SJCRH30 (cell line): ENCODE data around the gene MRGPRE. TPM values are rescaled to one million over a fixed set of nuclear protein-coding genes. Genes with fewer than 3 reads are reported as not detected.

ENCODE experiments used
- DNase-seq, 2 experiments: peaks; one replicate each; pipeline ENCODE4 v3.0.0-alpha.2; 2015 to 2020
- H3K27ac ChIP-seq: fragments of 250-450 bp; sonication (Bioruptor Pico); 2 replicates; pipeline ENCODE4 v1.5.1; 2020; ENCODE audit warnings: mild to moderate bottlenecking, moderate library complexity
- H3K27me3 ChIP-seq: fragments of 250-450 bp; sonication (Bioruptor Pico); 2 replicates; pipeline ENCODE4 v1.5.1; 2020; ENCODE audit warnings: mild to moderate bottlenecking, moderate library complexity
- H3K36me3 ChIP-seq: fragments of 250-450 bp; sonication (Bioruptor Pico); 2 replicates; pipeline ENCODE4 v1.5.1; 2020; ENCODE audit warnings: mild to moderate bottlenecking, moderate library complexity
- H3K4me1 ChIP-seq: fragments of 250-450 bp; sonication (Bioruptor Pico); 2 replicates; pipeline ENCODE4 v1.5.1; 2020; ENCODE audit warnings: mild to moderate bottlenecking, moderate library complexity
- H3K4me3 ChIP-seq: fragments of 250-450 bp; sonication (Bioruptor Pico); 2 replicates; pipeline ENCODE4 v1.5.1; 2020; ENCODE audit warnings: mild to moderate bottlenecking, moderate library complexity
- H3K9me3 ChIP-seq: fragments of 250-450 bp; sonication (Bioruptor Pico); replicated peaks from 2 replicates; pipeline ENCODE4 v1.5.1; 2020; ENCODE audit warnings: mild to moderate bottlenecking, moderate library complexity
- total RNA-seq: library from RNA; depleted of rRNA; stranded (reverse); fragments of >200 nt; shearing (Covaris generic); gene quantifications from 2 replicates; pipeline ENCODE4 v1.2.3, GENCODE V29; 2014; rRNA removed

Gene MRGPRE
- total RNA-seq, 1 experiment from 2014 or later = not detected

DNA sequence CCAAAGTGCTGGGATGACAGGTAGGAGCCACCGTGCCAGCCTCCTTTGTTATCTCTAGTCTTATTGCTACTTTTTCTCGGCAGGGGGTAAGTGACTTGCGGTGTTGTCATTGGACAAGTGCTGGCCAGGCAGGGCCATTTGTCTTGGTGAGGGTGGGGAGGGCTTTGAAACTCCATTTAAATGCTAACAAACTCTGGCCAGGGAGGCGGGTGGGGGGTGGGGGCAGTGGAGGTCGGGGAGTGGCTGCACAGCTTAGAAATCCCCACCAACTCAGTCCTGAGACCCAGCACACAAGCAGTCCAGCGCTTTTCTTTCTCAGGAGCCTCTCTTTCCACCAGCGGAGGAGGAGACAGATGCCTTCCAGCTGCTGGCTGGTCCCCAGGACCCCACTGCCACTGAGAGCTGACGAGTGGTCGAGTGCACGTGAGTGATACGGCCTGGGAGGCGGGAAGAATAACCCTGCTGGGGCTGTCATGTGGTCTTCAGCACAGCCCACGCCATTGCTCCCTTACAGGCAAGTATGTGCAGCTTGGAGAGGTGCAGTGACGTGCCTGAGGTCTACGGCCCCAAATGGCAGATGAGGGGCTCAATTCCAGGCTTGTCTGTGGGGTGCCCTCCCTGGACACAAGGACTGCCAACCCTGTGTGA is 42.9 kb downstream of the MRGPRE start:
- Histone ChIP-seq H3K27ac (no peak overlapping the region), H3K4me3 (no peak overlapping the region), H3K9me3 (no peaks in the 10 kb centered on the region), H3K27me3 (peaks cover 12% of the 10 kb centered on the region), H3K4me1 (no peaks in the 10 kb centered on the region), H3K36me3 (no peaks in the 10 kb centered on the region)
- no peak for DNase-seq

DNA sequence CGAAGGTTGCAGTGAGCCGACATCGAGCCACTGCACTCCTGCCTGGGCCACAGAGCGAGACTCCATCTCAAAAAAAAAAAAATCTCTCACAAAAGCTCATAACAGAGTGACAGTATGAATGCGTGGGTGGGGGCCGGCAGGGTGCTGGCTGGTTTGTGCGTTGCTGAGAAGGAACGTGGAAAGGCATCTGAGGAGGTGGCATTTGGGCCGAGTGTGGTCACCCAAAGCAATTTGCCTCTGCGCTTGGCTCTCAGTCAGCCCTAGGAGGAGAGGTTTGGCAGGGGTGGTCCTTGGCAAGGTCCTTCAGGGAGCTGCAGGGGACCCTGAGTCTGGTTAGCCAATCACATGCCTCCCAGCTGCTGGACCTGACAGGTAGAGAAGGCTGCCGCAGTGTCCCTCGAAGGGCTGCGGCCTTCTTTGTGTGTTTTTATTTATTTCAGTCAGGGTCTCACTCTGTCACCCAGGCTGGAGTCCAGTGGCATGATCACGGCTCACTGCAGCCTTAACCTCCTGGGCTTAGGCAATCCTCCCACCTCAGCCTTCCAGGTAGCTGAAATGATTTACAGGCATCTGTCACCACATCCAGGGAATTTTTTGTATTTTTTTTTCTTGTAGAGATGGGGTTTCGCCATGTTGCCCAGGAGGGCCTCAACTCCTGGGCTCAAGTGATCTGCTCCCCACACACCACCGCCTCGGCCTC is 43.6 kb downstream of the MRGPRE start:
- no peaks in the 10 kb centered on the region for H3K4me1 ChIP-seq
- H3K27ac ChIP-seq = no peak overlapping the region
- peaks cover 7% of the 10 kb centered on the region for H3K27me3 ChIP-seq
- H3K4me3 ChIP-seq = no peak overlapping the region
- DNase-seq = no peak
- H3K9me3 ChIP-seq = no peaks in the 10 kb centered on the region
- no peaks in the 10 kb centered on the region for H3K36me3 ChIP-seq

DNA sequence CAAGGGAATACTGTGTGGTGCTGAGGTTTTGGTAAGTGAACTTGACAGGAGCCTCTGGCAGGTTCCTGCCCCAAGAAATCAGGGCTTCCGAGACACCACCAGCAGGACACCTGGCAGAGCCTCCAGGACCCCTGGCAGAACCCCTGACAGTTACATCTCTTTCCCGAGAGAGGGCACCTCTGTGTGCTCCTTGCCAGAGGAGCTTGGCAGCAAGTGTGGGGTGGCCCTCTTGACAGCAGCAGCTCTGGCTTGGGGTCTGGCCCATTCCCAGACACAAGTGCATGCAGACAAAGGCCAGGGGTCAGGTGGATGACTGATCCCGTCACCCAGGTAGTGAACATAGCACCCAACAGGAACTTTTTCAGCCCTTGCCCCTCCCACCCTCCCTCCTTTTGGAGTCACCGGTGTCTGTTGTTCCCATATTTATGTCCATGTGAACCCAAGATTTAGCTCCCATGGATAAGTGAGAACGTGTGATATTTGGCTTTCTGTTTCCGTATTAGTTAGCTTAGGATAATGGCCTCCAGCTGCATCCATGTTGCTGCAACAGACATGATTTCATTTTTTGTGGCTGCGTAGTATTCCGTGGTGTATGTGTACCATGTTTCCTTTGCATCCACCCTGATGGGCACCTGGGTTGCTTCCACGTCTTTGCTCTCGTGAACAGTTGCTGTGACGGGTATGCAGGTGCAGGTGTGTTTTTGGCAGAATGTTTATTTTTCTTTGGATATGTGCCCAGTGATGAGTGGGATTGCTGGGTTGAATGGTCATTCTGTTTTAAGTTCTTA is 45.9 kb downstream of the MRGPRE start:
- H3K9me3 ChIP-seq = no peaks in the 10 kb centered on the region
- no peaks in the 10 kb centered on the region; the same call in 1 of the 2 replicates for H3K27me3 ChIP-seq
- H3K4me1 ChIP-seq = no peaks in the 10 kb centered on the region
- no peak overlapping the region for H3K4me3 ChIP-seq
- no peaks in the 10 kb centered on the region for H3K36me3 ChIP-seq
- DNase-seq = no peak
- H3K27ac ChIP-seq = no peak overlapping the region

DNA sequence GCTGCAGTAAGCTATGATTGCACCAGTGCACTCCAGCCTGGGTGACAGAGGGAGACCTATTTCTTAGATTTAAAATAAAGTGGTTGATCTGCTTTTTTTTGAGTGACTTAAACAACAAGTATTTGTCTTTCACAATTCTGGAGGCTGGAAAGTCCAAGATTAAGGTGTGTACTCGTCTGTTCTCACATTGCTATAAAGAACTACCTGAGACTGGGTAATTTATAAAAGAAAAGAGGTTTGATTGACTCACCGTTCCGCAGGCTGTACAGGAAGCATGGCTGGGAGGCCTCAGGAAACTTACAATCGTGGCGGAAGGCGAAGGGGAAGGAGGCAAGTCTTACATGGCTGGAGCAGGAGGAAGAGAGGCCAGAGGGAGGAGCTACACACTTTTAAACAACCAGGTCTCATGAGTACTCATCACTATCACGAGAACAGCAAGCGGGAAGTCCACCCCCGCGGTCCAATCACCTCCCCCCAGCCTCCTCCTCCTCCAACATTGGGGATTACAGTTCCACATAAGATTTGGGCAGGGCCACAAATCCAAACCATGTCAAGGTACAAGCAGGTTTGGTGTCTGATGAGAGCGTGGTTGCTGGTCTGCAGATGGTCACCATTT is 47.4 kb downstream of the MRGPRE start:
- H3K27me3 ChIP-seq = no peaks in the 10 kb centered on the region; the same call in 1 of the 2 replicates
- no peak overlapping the region for H3K4me3 ChIP-seq
- no peaks in the 10 kb centered on the region for H3K4me1 ChIP-seq
- H3K9me3 ChIP-seq = no peaks in the 10 kb centered on the region
- no peaks in the 10 kb centered on the region for H3K36me3 ChIP-seq
- DNase-seq = no peak
- no peak overlapping the region for H3K27ac ChIP-seq

DNA sequence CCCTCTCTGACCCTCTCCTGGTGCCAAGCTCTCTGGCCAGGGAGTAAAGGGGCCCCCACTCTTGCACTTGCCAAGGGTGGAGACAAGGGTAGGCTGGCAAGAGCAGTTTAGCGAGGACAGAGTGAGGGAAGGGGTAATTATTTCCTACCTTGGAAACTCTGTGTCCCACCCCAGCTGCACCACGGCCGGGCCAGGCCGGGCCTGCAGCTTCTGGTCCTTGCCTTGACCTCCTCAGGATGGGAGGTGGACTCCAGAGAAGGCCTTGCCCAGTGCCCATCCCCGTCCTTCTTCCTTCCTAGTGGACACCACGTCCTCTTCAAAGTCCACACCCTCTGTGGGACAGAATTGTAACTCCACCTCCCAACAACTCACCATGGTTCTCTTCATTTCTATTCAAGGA is 48.7 kb downstream of the MRGPRE start:
- Histone ChIP-seq H3K9me3 (no peaks in the 10 kb centered on the region), H3K4me1 (no peaks in the 10 kb centered on the region), H3K36me3 (no peaks in the 10 kb centered on the region), H3K27me3 (no peaks in the 10 kb centered on the region; the same call in 1 of the 2 replicates), H3K27ac (no peak overlapping the region), H3K4me3 (no peak overlapping the region)
- DNase-seq = no peak

DNA sequence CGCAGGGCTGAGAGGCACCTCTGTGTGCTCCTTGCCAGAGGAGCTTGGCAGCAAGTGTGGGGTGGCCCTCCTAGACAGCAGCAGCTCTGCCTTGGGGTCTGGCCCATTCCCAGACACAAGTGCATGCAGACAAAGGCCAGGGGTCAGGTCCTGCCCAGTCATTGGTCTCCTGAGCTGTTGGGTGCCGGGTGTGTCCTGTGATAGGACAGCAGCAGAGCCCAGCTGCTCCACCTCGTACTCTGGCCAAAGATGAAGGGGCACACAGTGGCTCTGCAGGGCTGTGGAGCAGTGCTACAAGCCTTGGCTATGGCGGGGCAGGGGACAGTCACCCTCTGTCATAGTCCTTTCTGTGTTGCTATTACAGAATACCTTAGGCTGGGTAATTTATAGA is 49.8 kb downstream of the MRGPRE start:
- Histone ChIP-seq H3K4me3 (no peak overlapping the region), H3K9me3 (no peaks in the 10 kb centered on the region), H3K27me3 (no peaks in the 10 kb centered on the region; the same call in 1 of the 2 replicates), H3K27ac (no peak overlapping the region), H3K4me1 (peaks cover 4% of the 10 kb centered on the region), H3K36me3 (no peaks in the 10 kb centered on the region)
- no peak for DNase-seq

DNA sequence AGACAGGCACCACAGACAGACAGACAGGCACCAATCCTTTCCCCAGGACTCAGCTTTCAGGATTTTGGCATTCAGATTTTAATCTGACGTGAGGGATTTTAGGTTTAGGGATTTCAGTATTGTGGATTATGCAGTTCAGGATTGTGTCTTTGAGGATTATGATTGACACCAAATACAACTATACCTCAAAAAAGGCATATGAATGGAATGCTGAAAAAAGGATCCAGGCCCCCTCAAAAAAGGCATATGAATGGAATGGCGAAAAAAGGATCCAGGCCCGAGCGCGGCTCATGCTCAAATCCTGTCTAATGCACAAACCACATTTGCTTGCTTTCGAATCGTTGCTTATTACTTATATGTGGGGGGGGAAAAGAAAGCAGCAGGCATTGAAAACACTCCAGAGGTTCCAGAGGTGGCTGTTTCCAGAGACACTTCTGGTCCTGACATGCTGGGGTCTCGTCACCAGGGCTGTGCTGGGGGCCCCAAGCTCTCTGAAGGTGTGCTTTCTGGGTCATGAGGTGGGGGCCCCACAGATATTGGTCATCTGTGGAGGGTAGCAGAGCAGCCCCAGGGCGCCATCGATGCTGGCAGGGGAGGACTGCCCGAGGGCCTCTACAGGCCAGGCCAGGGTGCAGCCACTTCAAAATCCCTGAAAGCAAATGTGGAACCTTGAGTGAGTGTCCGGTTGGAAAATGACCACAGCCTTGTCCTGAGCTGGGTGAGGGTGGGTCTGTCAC is 50.3 kb downstream of the MRGPRE start:
- Histone ChIP-seq H3K36me3 (no peaks in the 10 kb centered on the region), H3K4me3 (no peak overlapping the region), H3K4me1 (peaks cover 4% of the 10 kb centered on the region), H3K9me3 (no peaks in the 10 kb centered on the region), H3K27me3 (no peaks in the 10 kb centered on the region; the same call in 1 of the 2 replicates), H3K27ac (no peak overlapping the region)
- DNase-seq = no peak

DNA sequence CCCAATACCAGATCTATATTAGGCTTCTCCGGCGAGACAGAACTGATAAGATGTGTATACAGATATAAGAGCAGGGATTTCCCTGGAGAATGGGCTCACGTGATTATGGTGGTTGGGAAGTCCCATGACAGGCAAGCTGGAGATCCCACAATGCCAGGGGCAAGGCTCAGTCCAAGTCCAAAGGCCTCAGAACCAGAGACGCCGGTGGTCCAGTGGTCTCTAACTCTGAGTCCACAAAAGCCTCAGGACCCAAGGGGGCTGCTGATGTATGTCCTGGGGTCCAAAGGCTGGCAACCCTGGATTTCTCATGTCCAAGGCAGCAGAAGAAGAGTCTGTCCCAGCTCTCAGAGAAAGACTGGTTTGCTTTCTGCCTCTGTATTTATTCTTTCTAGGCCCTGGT is 51.3 kb downstream of the MRGPRE start:
- no peaks in the 10 kb centered on the region; the same call in 1 of the 2 replicates for H3K27me3 ChIP-seq

DNA sequence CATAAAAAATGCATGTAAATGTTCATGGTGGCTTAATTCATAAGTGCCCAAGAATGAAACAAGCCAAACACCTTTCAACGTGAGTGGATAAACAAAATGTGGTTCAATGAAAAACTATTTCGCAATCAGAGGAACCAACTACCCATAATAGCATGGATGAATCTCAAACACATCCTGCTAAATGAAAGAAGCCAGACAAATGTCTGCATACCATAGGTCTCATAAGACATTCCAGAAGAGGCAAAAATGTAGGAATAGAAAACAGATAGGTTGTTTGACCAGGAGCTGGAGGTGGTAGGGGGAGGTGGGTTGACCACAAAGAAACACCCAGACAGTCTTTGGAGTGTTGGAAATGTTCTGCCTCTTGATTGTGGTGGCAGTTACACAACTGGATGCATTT is 53.9 kb downstream of the MRGPRE start:
- no peak overlapping the region for H3K4me3 ChIP-seq
- no peak overlapping the region for H3K27ac ChIP-seq
- H3K36me3 ChIP-seq = no peaks in the 10 kb centered on the region
- peaks cover 4% of the 10 kb centered on the region for H3K4me1 ChIP-seq
- H3K9me3 ChIP-seq = no peaks in the 10 kb centered on the region; the same call in 1 of the 2 replicates
- H3K27me3 ChIP-seq = no peaks in the 10 kb centered on the region
- DNase-seq = no peak

More for the DNA sequence above, 51.3 kb downstream of the MRGPRE start:
- Histone ChIP-seq H3K4me3 (no peak overlapping the region), H3K27ac (no peak overlapping the region), H3K9me3 (no peaks in the 10 kb centered on the region; the same call in 1 of the 2 replicates), H3K36me3 (no peaks in the 10 kb centered on the region), H3K4me1 (peaks cover 4% of the 10 kb centered on the region)
- no peak for DNase-seq

DNA sequence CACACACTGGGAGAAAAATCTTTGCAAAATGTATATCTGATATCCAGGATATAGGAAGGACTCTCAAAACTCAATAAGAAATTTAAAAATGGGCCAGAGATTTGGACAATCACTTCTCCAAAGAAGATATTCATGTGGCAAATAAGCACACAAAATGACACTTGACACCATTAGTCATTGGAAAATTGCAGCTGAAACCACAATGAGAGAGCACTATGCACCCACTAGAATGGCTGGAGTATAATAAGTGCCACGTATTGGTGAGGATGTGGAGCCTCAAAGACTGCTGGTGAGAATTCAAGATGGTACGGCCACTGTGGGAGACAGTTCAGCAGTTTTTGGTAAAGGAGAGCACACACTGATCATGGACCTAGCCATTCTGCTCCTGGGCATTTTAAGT is 54.3 kb downstream of the MRGPRE start:
- Histone ChIP-seq H3K36me3 (no peaks in the 10 kb centered on the region), H3K4me1 (peaks cover 4% of the 10 kb centered on the region), H3K4me3 (no peak overlapping the region), H3K27ac (no peak overlapping the region), H3K9me3 (no peaks in the 10 kb centered on the region; the same call in 1 of the 2 replicates), H3K27me3 (no peaks in the 10 kb centered on the region)
- DNase-seq = no peak

Other genes starting within 250 kb of the MRGPRE start
- 135 and 168 TPM in 2 replicates for gene NAP1L4, start 240.1 kb downstream of the MRGPRE start, total RNA-seq
- gene CARS1, start 175.0 kb downstream of the MRGPRE start, total RNA-seq = 25.0 and 32.0 TPM in 2 replicates
- gene OSBPL5, start 67.1 kb downstream of the MRGPRE start, total RNA-seq = 6.7 and 8.4 TPM in 2 replicates
- not detected in 2 replicates for gene MRGPRG, start 13.6 kb downstream of the MRGPRE start, total RNA-seq
- 35.8 and 44.8 TPM in 2 replicates for gene ZNF195, start 146.7 kb upstream of the MRGPRE start, total RNA-seq